CD14-positive monocyte (primary cell): Measurements from ENCODE around the gene ASIC2. TPM values are rescaled to one million over a fixed set of nuclear protein-coding genes. Genes with fewer than 3 reads are reported as not detected.

ENCODE experiments used
- DNase-seq, 3 donors: peaks; one replicate each; pipeline ENCODE4 v3.0.0-alpha.2; 2011 to 2022
- H2AFZ ChIP-seq: 2 replicates; pipeline ENCODE4 v1.6.0; 2012; ENCODE audit warnings: mild to moderate bottlenecking, low read depth, low read length, inconsistent platforms; ENCODE audit not compliant: insufficient read depth, poor library complexity, severe bottlenecking
- H3K27ac ChIP-seq, 2 donors: 1 replicate in 1 of 2; 2 replicates in 1 of 2; pipeline ENCODE4 v1.5.1; 2012 to 2013; ENCODE audit warnings: low read length in 2 of 2, control low read depth in 1 of 2, inconsistent platforms in 1 of 2, low read depth in 1 of 2, mild to moderate bottlenecking in 1 of 2
- H3K27me3 ChIP-seq, 2 donors: one replicate each; pipeline versions ENCODE4 v1.6.0 to v1.6.1; 2011 to 2013; ENCODE audit warnings: low read length in 2 of 2; ENCODE audit not compliant: control insufficient read depth in 2 of 2, insufficient read depth in 2 of 2
- H3K36me3 ChIP-seq, 2 donors: replicated peaks in 1 of 2; 1 replicate in 1 of 2; 2 replicates in 1 of 2; pipeline versions ENCODE4 v1.5.1 to v1.6.1; 2012 to 2013; ENCODE audit warnings: low read length in 2 of 2, control low read depth in 1 of 2, inconsistent platforms in 1 of 2, mild to moderate bottlenecking in 1 of 2; ENCODE audit not compliant: insufficient read depth in 2 of 2, control insufficient read depth in 1 of 2
- H3K4me1 ChIP-seq, 2 donors: 1 replicate in 1 of 2; 2 replicates in 1 of 2; pipeline versions ENCODE4 v1.5.1 to v1.6.1; 2012 to 2013; ENCODE audit warnings: low read length in 2 of 2, control low read depth in 1 of 2, inconsistent platforms in 1 of 2, mild to moderate bottlenecking in 1 of 2, moderate library complexity in 1 of 2; ENCODE audit not compliant: insufficient read depth in 2 of 2, control insufficient read depth in 1 of 2
- H3K4me2 ChIP-seq: replicated peaks from 2 replicates; pipeline ENCODE3; 2012; ENCODE audit warnings: low read length, moderate library complexity, mild to moderate bottlenecking; ENCODE audit not compliant: poor library complexity, severe bottlenecking; ENCODE audit errors: extremely low read depth
- H3K4me3 ChIP-seq, 3 experiments: fragments of 200-600 bp in 1 of 3; sonication (generic) in 1 of 3; replicated peaks in 1 of 3; 1 replicate in 2 of 3; 2 replicates in 1 of 3; pipeline ENCODE4 v1.5.1; 2011 to 2013; ENCODE audit warnings: low read length in 3 of 3, mild to moderate bottlenecking in 3 of 3, control low read depth in 2 of 3, low read depth in 2 of 3, inconsistent platforms in 1 of 3, moderate library complexity in 1 of 3
- H3K79me2 ChIP-seq: 2 replicates; pipeline ENCODE4 v1.6.0; 2012; ENCODE audit warnings: mild to moderate bottlenecking, control low read depth, inconsistent platforms, low read length, moderate library complexity; ENCODE audit not compliant: insufficient read depth
- H3K9ac ChIP-seq: 2 replicates; pipeline ENCODE4 v1.6.0; 2017; ENCODE audit warnings: low read length, mild to moderate bottlenecking; ENCODE audit not compliant: insufficient read depth, poor library complexity, severe bottlenecking
- H3K9me3 ChIP-seq, 2 donors: replicated peaks in 1 of 2; 1 replicate in 1 of 2; 2 replicates in 1 of 2; pipeline versions ENCODE4 v1.5.1 to v1.6.1; 2012 to 2013; ENCODE audit warnings: low read length in 2 of 2, control low read depth in 1 of 2; ENCODE audit not compliant: control insufficient read depth in 1 of 2, insufficient read depth in 1 of 2
- H4K20me1 ChIP-seq: 2 replicates; pipeline ENCODE4 v1.6.0; 2012; ENCODE audit warnings: mild to moderate bottlenecking, low read length, control low read depth, moderate library complexity; ENCODE audit not compliant: insufficient read depth
- H3K27ac Mint-ChIP-seq, 7 donors: one replicate each; pipeline ENCODE4 v1.8.0; 2020; ENCODE audit warnings: mild to moderate bottlenecking in 7 of 7, mixed read lengths in 7 of 7, moderate library complexity in 6 of 7, inconsistent platforms in 2 of 7
- H3K27me3 Mint-ChIP-seq, 3 donors: one replicate each; pipeline ENCODE4 v1.8.0; 2021 to 2022; ENCODE audit warnings: low read depth in 3 of 3, mild to moderate bottlenecking in 3 of 3, mixed read lengths in 3 of 3, moderate library complexity in 3 of 3, inconsistent platforms in 1 of 3
- H3K36me3 Mint-ChIP-seq, 2 donors: one replicate each; pipeline ENCODE4 v1.8.0; 2020; ENCODE audit warnings: mixed read lengths in 2 of 2, inconsistent platforms in 1 of 2, mild to moderate bottlenecking in 1 of 2
- H3K4me1 Mint-ChIP-seq: one replicate; pipeline ENCODE4 v1.8.0; 2020; ENCODE audit warnings: mild to moderate bottlenecking, mixed read lengths
- H3K4me3 Mint-ChIP-seq, 2 donors: one replicate each; pipeline ENCODE4 v1.8.0; 2020; ENCODE audit warnings: mild to moderate bottlenecking in 2 of 2, mixed read lengths in 2 of 2, moderate library complexity in 1 of 2
- H3K9me3 Mint-ChIP-seq, 7 donors: one replicate each; pipeline ENCODE4 v1.8.0; 2020 to 2022; ENCODE audit warnings: mixed read lengths in 7 of 7, mild to moderate bottlenecking in 6 of 7, moderate library complexity in 6 of 7, inconsistent platforms in 2 of 7
- WGBS: methylation state at CpG from one replicate; pipeline ENCODE4 v1.1.5; 2013; ENCODE audit warnings: missing lambda C conversion rate; ENCODE audit not compliant: insufficient coverage; 5-methylcytosine and 5-hydroxymethylcytosine counted together
- intact Hi-C, 2 donors: fragments of 100-400 bp; cut with micrococcal nuclease; formaldehyde crosslinking; loops; one replicate each; pipeline versions ENCODE4 v1.15.0 to v1.15.1; 2023
- polyA plus RNA-seq, 3 donors: library from polyadenylated mRNA; depleted of rRNA in 1 of 3; unstranded in 2 of 3; stranded (reverse) in 1 of 3; fragments of 300-500 nt in 2 of 3; fragments of >200 nt in 1 of 3; fragmentation: Illumina TruSeq in 2 of 3; gene quantifications; 1 replicate in 2 of 3; 2 replicates in 1 of 3; pipeline ENCODE4 v1.2.3, GENCODE V29; 2012 to 2021
- TF ChIP-seq, protein P1 (sequence below): fragments of 200-600 bp; IDR thresholded peaks from one replicate; pipeline ENCODE4 v1.8.0; 2022; ENCODE audit warnings: antibody characterized with exemption, mild to moderate bottlenecking

The ASIC2 gene
- polyA plus RNA-seq, 3 donors = not detected

GRCh38 chr17:33277436-33278100 lies 15.5 kb downstream of the ASIC2 start:
- Histone ChIP-seq H3K4me1 (no peaks in the 10 kb centered on the region), H3K27ac (no peak overlapping the region), H3K9ac (no peak overlapping the region), H3K36me3 (no peaks in the 10 kb centered on the region), H3K27me3 (no peaks in the 10 kb centered on the region), H4K20me1 (no peaks in the 10 kb centered on the region), H3K9me3 (no peaks in the 10 kb centered on the region), H2AFZ (no peak overlapping the region), H3K79me2 (no peaks in the 10 kb centered on the region), H3K4me2 (no peak overlapping the region), H3K4me3 (no peak overlapping the region)
- Mint-ChIP-seq H3K27ac (no peak overlapping the region), H3K4me3 (no peak overlapping the region), H3K4me1 (no peaks in the 10 kb centered on the region), H3K27me3 (peaks cover 0 to 11% (median 10%) of the 10 kb centered on the region in 3 donors), H3K36me3 (no peaks in the 10 kb centered on the region), H3K9me3 (peaks cover 0 to 3% (median 0%) of the 10 kb centered on the region in 7 donors)
- WGBS = 97% methylated on average over 5 of the region's 10 CpGs
- intact Hi-C loops = no loop called here
- DNase-seq = no peak
- TF ChIP-seq, protein P1, sequence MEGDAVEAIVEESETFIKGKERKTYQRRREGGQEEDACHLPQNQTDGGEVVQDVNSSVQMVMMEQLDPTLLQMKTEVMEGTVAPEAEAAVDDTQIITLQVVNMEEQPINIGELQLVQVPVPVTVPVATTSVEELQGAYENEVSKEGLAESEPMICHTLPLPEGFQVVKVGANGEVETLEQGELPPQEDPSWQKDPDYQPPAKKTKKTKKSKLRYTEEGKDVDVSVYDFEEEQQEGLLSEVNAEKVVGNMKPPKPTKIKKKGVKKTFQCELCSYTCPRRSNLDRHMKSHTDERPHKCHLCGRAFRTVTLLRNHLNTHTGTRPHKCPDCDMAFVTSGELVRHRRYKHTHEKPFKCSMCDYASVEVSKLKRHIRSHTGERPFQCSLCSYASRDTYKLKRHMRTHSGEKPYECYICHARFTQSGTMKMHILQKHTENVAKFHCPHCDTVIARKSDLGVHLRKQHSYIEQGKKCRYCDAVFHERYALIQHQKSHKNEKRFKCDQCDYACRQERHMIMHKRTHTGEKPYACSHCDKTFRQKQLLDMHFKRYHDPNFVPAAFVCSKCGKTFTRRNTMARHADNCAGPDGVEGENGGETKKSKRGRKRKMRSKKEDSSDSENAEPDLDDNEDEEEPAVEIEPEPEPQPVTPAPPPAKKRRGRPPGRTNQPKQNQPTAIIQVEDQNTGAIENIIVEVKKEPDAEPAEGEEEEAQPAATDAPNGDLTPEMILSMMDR = no peak

DNA sequence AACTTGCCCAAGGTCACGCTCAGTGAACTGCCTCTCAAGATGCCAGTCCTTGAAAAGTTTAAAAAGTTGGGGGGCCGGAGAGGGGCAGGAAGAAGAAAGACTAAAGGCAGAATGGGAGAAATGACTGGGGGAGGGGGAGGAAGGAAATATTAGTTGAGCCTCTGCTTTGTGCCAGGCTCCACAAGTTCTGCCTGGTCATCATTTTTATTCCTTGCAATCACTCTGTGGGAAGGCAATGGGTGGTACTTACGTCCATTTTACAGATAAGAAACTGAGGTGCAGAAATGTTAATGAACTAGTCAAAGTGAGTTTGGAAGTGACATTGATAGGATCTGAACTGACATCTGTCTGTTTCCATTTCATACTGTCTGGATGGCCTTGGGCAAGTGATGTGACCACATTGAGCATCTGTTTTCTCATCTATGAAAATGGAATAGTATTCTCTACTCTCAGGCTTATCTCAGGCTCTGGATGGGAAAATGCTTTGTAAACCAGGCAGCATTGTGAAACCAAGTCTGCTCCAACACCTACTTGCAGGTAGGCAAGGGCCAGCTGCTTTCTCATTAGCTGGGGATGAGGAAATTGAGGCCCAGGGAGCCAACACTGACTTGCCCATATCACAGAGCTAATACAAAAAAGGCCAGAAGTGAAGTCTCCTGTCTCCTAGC lies 19.2 kb downstream of the ASIC2 start:
- Mint-ChIP-seq H3K27ac (no peak overlapping the region), H3K4me3 (no peak overlapping the region), H3K9me3 (peaks cover 0 to 7% (median 0%) of the 10 kb centered on the region in 7 donors), H3K36me3 (no peaks in the 10 kb centered on the region), H3K4me1 (no peaks in the 10 kb centered on the region), H3K27me3 (peaks cover 0 to 4% (median 4%) of the 10 kb centered on the region in 3 donors)
- intact Hi-C loops = no loop called here
- Histone ChIP-seq H3K36me3 (no peaks in the 10 kb centered on the region), H3K4me3 (no peak overlapping the region), H3K79me2 (no peaks in the 10 kb centered on the region), H3K27me3 (no peaks in the 10 kb centered on the region), H2AFZ (no peak overlapping the region), H3K9ac (no peak overlapping the region), H4K20me1 (no peaks in the 10 kb centered on the region), H3K4me1 (no peaks in the 10 kb centered on the region), H3K9me3 (no peaks in the 10 kb centered on the region), H3K4me2 (no peak overlapping the region), H3K27ac (no peak overlapping the region)
- TF ChIP-seq, protein P1 = no peak
- no peak for DNase-seq
- 54% methylated on average over 3 of the region's 3 CpGs for WGBS
